Heart right ventricle (tissue), 16 donors: Measurements from ENCODE around the gene CASR. TPM values are rescaled to one million over a fixed set of nuclear protein-coding genes. Genes with fewer than 3 reads are reported as not detected.

Source experiments
- ATAC-seq, 8 donors: fragments of 200-7000 bp; cut with Tn5 transposase; one replicate each; pipeline ENCODE4 v1.9.1; 2020; ENCODE audit warnings: mild to moderate bottlenecking in 8 of 8, moderate library complexity in 8 of 8, moderate number of reproducible peaks in 1 of 8
- DNase-seq, 2 donors: peaks; one replicate each; pipeline ENCODE4 v3.0.0-alpha.2; 2020
- H3K27ac ChIP-seq, 10 donors: fragments of 200-600 bp; sonication (generic) in 2 of 10; one replicate each; pipeline versions ENCODE4 v1.5.0 to v1.8.0; 2020 to 2022; ENCODE audit warnings: mild to moderate bottlenecking in 3 of 10
- H3K27me3 ChIP-seq, 7 donors: fragments of 200-600 bp; one replicate each; pipeline ENCODE4 v1.8.0; 2021 to 2022; ENCODE audit warnings: mild to moderate bottlenecking in 2 of 7
- H3K36me3 ChIP-seq, 9 donors: fragments of 200-600 bp; sonication (generic) in 1 of 9; one replicate each; pipeline versions ENCODE4 v1.5.0 to v1.8.0; 2020 to 2022; ENCODE audit warnings: mild to moderate bottlenecking in 2 of 9
- H3K4me1 ChIP-seq, 9 donors: fragments of 200-600 bp; sonication (generic) in 1 of 9; one replicate each; pipeline versions ENCODE4 v1.5.0 to v1.8.0; 2020 to 2022; ENCODE audit warnings: mild to moderate bottlenecking in 4 of 9
- H3K4me3 ChIP-seq, 10 donors: fragments of 200-600 bp; sonication (generic) in 2 of 10; one replicate each; pipeline versions ENCODE4 v1.5.0 to v1.8.0; 2020 to 2022; ENCODE audit warnings: mild to moderate bottlenecking in 7 of 10, moderate library complexity in 2 of 10
- H3K9me3 ChIP-seq, 11 donors: fragments of 200-600 bp in 10 of 11; sonication (generic) in 2 of 11; one replicate each; pipeline versions ENCODE4 v1.5.0 to v1.8.0; 2013 to 2022; ENCODE audit warnings: mild to moderate bottlenecking in 2 of 11, control low read depth in 1 of 11, moderate library complexity in 1 of 11
- CTCF ChIP-seq, 9 donors: fragments of 200-600 bp; sonication (generic) in 2 of 9; IDR thresholded peaks; one replicate each; pipeline versions ENCODE4 v1.5.0 to v1.8.0; 2021 to 2022; ENCODE audit warnings: antibody characterized with exemption in 9 of 9, mild to moderate bottlenecking in 5 of 9, moderate library complexity in 1 of 9
- WGBS, 2 donors: extraction: QIAGEN DNeasy Blood & Tissue Kit; methylation state at CpG; one replicate each; pipeline ENCODE4 v1.1.7; 2013; ENCODE audit warnings: inconsistent platforms in 1 of 2; 5-methylcytosine and 5-hydroxymethylcytosine counted together
- intact Hi-C, 10 donors: fragments of 100-400 bp; cut with DNase I; formaldehyde crosslinking; loops; one replicate each; pipeline versions ENCODE4 v1.11.1 to v1.14.2; 2022
- polyA plus RNA-seq, 2 donors: library from polyadenylated mRNA; stranded (reverse); fragments of 200-250 nt; gene quantifications; one replicate each; pipeline ENCODE4 v1.2.3, GENCODE V29; 2013
- total RNA-seq, 10 donors: library from RNA; stranded (reverse); fragmentation: NEBNext Ultra II Directional in 3 of 10; extraction: Animal tissue kit (Norgen Biotek cat#: 25700) in 3 of 10; gene quantifications; one replicate each; pipeline versions ENCODE4 v1.2.1 to v1.2.4, GENCODE V29; 2021 to 2023
- donor health status: Arrhythmogenic right ventricular cardiomyopathy.
- donor health status: ischemic (EF 13 %, LVEDD 7.1; RV severe dilation, severe dysfunction).
- donor health status: healthy with polysubstance abuse.
- donor health status: DM: no; HTN: yes; CAD: no.
- donor health status: DM: no; HTN: no; CAD: no.
- donor health status: ischemic (EF 25% LVEDD 6.9; RV normal size, moderate dysfunction).
- donor health status: ischemic (EF 25% LVEDD 5.7; RV mildly dilated, moderate dysfunction).
- donor health status: healthy.
- donor health status: DM: yes; HTN: yes; CAD: no.
- donor health status: Ischemic cardiomyopathy.
- donor health status: ischemic (EF 35%, LVEDD 5.7; RV mildly dilated, moderate dysfunction).
- donor health status: nonischemic (EF 11% LVEDD 7.7; RV severe dilation, severe dysfunction).
- donor health status: DM: yes; HTN: yes; CAD: no.
- donor health status: PGD.
- donor health status: ischemic (EF 29% LVEDD 5.4; RV normal size, mild dysfunction).
- donor health status: nonischemic (EF 23%, LVEDD 6.1; RV moderate dilation, normal function).

The CASR gene
- total and polyA plus RNA-seq, 12 donors = not detected

GRCh38 chr3:122263058-122263457 is 79.6 kb downstream of the CASR start:
- ATAC-seq (no peak), DNase-seq (no peak)
- 75 to 80% methylated on average over 2 of the region's 2 CpGs for WGBS, 2 donors
- TF ChIP-seq CTCF (IDR thresholded peaks at IDR 0.05) = no peak
- no peak overlapping the region for H3K4me3 ChIP-seq
- H3K27me3 ChIP-seq = peaks cover 0 to 13% (median 0%) of the 10 kb centered on the region in 7 donors
- no peaks in the 10 kb centered on the region for H3K36me3 ChIP-seq
- no peaks in the 10 kb centered on the region for H3K9me3 ChIP-seq
- intact Hi-C loops = loop anchor here in 3 of 10 donors (5.0 to 10.0 kb wide), 3 partner anchors 161 to 716 kb away; partner anchors contain the start of gene POLQ (in 2 of the 3)
- H3K27ac ChIP-seq = no peak overlapping the region
- H3K4me1 ChIP-seq = peaks cover 0 to 10% (median 0%) of the 10 kb centered on the region in 9 donors

GRCh38 chr3:122263974-122264588 is 80.6 kb downstream of the CASR start:
- Histone ChIP-seq H3K4me3 (no peak overlapping the region), H3K27me3 (peaks cover 0 to 13% (median 0%) of the 10 kb centered on the region in 7 donors), H3K4me1 (peaks cover 0 to 1% (median 0%) of the 10 kb centered on the region in 9 donors), H3K27ac (no peak overlapping the region), H3K36me3 (no peaks in the 10 kb centered on the region), H3K9me3 (no peaks in the 10 kb centered on the region)
- DNase-seq = no peak
- no peak for TF ChIP-seq CTCF (IDR thresholded peaks at IDR 0.05)
- ATAC-seq = no peak
- intact Hi-C loops = loop anchor here in 3 of 10 donors (5.0 to 10.0 kb wide), 3 partner anchors 162 to 717 kb away; partner anchors contain the start of gene POLQ (in 2 of the 3)

DNA sequence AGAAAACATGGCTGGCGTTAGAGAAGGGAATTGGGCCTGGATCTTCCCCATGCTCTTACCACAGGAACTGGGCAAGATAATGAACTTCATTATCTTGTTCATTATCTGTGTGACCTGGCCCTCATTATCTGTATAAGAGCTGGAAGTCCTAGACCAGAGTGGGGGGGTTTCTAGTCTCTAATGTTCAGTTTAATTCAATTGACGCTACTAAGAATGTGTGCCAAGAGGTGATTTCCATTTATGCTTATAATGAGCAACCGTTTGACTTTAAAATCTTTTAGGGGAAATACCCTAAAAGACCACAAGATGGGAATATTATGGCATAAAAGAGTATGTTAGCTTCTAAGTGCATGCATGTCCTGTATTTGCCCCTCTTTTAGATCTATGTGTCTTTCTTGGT is 82.5 kb downstream of the CASR start:
- H3K4me1 ChIP-seq = peaks cover 0 to 2% (median 0%) of the 10 kb centered on the region in 9 donors
- no peaks in the 10 kb centered on the region for H3K36me3 ChIP-seq
- no peak for TF ChIP-seq CTCF (IDR thresholded peaks at IDR 0.05)
- ATAC-seq (no peak), DNase-seq (no peak)
- intact Hi-C loops = loop anchor here in 1 of 10 donors (10.0 kb wide), 1 partner anchor 711 kb away; no protein-coding TSS in a partner anchor
- H3K27me3 ChIP-seq = peaks cover 0 to 13% (median 0%) of the 10 kb centered on the region in 7 donors
- no peaks in the 10 kb centered on the region for H3K9me3 ChIP-seq
- no peak overlapping the region for H3K4me3 ChIP-seq
- H3K27ac ChIP-seq = no peak overlapping the region
- WGBS, 2 donors = 44 to 56% methylated on average over 3 of the region's 3 CpGs

DNA sequence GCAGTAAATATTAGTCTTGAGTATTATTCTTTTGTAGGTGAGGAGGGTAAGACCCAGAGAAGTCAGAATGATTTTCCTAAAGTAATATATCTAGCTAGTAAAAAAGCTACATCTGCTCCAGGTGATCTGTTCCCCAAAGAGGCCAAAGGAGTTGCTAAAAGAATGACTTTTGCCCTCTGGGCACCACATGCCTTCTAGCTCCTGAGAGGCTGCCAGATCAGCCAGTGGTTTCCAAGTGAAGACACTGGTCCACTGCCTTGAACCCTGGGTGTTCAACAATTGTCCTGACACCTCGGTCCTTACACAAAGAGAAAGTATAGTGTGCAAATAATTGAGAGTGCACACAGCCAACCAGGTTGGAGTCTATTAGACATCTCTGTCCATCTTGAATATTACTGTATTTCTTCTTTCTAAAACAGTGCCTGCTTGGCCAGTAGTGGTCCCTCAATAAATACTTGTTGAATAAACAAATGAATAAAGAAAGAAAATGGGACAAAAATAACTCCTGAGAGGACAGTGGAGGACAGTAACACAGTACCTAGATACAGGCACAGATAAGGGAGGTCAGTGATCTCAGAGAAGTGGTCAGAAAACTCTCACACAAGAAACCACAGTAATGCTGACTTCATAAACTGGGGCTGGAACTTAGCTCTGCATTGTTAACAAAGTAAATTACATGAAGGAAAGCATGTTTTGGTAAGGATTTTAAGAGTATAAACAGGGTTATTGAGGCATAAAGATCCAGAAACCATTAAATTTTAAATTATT is 85.0 kb downstream of the CASR start:
- no peak for TF ChIP-seq CTCF (IDR thresholded peaks at IDR 0.05)
- Histone ChIP-seq H3K27me3 (peaks cover 0 to under 1% (median 0%) of the 10 kb centered on the region in 7 donors), H3K9me3 (no peaks in the 10 kb centered on the region), H3K27ac (no peak overlapping the region), H3K4me3 (no peak overlapping the region), H3K36me3 (no peaks in the 10 kb centered on the region), H3K4me1 (peaks cover 0 to 22% (median 0%) of the 10 kb centered on the region in 9 donors)
- WGBS, 2 donors = 80 to 90% methylated on average over 1 of the region's 1 CpG
- ATAC-seq = no peak
- intact Hi-C loops = loop anchor here in 1 of 10 donors (10.0 kb wide), 1 partner anchor 714 kb away; no protein-coding TSS in a partner anchor
- no peak for DNase-seq
